ENCODE measurements around the gene USH2A.

DNA sequence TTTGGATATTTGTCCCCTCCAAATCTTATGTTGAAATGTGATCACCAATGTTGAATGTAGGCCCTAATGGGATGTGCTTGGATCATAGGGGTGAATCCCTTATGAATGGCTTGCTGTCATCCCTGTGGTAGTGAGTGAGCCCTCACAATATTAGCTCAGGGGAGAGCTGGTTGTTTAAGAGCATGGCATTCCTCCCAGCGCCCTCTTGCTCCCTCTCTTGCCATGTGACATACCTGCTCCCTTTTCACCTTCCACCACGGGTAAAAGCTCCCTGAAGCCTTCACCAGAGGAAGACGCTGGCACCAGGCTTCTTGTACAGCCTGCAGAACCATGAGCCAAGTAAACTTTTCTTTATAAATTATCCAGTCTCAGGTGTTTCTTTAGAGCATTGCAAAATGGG, 550.6 kb downstream of the USH2A start:
- TF ChIP-seq, protein P1, sequence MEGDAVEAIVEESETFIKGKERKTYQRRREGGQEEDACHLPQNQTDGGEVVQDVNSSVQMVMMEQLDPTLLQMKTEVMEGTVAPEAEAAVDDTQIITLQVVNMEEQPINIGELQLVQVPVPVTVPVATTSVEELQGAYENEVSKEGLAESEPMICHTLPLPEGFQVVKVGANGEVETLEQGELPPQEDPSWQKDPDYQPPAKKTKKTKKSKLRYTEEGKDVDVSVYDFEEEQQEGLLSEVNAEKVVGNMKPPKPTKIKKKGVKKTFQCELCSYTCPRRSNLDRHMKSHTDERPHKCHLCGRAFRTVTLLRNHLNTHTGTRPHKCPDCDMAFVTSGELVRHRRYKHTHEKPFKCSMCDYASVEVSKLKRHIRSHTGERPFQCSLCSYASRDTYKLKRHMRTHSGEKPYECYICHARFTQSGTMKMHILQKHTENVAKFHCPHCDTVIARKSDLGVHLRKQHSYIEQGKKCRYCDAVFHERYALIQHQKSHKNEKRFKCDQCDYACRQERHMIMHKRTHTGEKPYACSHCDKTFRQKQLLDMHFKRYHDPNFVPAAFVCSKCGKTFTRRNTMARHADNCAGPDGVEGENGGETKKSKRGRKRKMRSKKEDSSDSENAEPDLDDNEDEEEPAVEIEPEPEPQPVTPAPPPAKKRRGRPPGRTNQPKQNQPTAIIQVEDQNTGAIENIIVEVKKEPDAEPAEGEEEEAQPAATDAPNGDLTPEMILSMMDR (IDR thresholded peaks at IDR 0.05; ENCODE audit: insufficient read depth, low read depth, low read length), result no peak
- no peak for TF ChIP-seq EZH2 (IDR thresholded peaks at IDR 0.05; ENCODE audit: insufficient read depth, low read length)
